Measurements from ENCODE around the gene VAV3.

VAV3 gene

DNA sequence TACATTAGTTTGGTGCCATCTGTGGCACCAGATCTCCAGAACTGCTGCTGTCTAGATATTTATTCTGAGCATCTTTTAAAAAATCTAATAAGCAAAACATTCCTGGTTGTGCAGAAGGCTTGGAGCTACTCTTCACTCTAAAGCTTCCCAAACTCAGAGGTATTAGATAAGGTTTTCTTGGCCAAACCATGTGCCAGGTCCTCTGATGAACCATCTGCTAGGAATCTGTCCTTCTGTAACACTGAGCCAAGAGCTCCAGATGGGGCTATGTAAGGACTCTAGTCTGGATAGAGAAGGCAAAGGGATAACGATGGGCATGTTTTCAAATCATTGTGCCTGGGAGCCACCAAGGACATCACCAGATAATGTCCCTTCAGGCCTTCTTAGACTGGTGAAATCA lies 413.5 kb downstream of the VAV3 start:
- Mint-ChIP-seq H3K27me3 (ENCODE audit: low read depth) (no peaks in the 10 kb centered on the region), H3K9me3 (no peaks in the 10 kb centered on the region), H3K36me3 (ENCODE audit: low read depth) (no peaks in the 10 kb centered on the region), H3K4me1 (ENCODE audit: low read depth) (no peaks in the 10 kb centered on the region), H3K27ac (no peak overlapping the region), H3K4me3 (no peak overlapping the region)

DNA sequence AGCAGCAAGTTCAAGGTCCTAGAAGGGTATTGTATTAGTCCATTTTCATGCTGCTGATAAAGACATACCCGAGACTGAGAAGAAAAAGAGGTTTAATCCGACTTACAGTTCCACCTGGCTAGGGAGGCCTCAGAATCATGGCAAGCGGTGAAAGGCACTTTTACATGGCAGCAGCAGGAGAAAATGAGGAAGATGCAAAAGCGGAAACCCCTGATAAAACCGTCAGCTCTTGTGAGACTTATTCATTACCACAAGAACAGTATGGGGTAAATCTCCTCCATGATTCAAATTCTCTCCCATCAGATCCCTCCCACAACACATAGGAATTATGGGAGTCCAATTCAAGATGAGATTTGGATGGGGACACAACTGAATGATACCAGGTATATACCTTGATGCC lies 414.6 kb downstream of the VAV3 start:
- no peaks in the 10 kb centered on the region for H3K36me3 Mint-ChIP-seq (ENCODE audit: low read depth)
- H3K27me3 Mint-ChIP-seq (ENCODE audit: low read depth): no peaks in the 10 kb centered on the region
- no peak overlapping the region for H3K4me3 Mint-ChIP-seq

DNA sequence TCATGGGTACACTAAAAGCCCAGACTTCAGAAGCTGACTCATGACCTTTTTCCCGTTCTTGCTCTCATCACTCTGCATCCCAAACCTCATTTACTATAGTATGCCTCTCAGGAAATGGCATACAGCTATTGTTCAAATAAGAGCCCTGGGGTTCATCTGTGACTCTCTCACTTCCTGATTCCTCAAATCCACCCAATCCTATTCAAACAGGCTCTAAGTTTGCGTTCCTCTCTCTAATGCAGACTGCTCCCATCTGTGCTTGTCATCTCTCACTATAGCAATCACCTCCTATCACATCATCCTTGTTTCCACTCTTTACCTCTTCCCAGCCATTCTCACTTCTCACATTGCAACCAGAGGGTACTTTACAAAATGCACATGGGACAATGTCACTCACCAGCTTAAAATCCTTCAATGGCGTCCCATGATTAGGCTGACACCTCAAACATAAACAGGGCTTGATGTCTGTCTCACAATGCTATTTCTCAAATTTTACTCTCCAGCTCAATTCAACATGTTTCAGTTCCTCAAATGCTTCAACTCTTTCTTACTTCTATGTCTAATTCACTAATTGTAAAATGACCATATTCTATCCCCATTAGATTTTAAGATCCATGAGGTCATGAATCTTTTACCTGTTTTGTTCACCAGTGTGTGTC lies 415.7 kb downstream of the VAV3 start:
- no peaks in the 10 kb centered on the region for H3K36me3 Mint-ChIP-seq (ENCODE audit: low read depth)
- H3K4me3 Mint-ChIP-seq: no peak overlapping the region
- H3K27ac Mint-ChIP-seq: no peak overlapping the region
- no peaks in the 10 kb centered on the region for H3K4me1 Mint-ChIP-seq (ENCODE audit: low read depth)
- no peaks in the 10 kb centered on the region for H3K9me3 Mint-ChIP-seq
- H3K27me3 Mint-ChIP-seq (ENCODE audit: low read depth): no peaks in the 10 kb centered on the region

More for the DNA sequence above, 414.6 kb downstream of the VAV3 start:
- no peak overlapping the region for H3K27ac Mint-ChIP-seq
- H3K4me1 Mint-ChIP-seq (ENCODE audit: low read depth): no peaks in the 10 kb centered on the region
- H3K9me3 Mint-ChIP-seq: no peaks in the 10 kb centered on the region

DNA sequence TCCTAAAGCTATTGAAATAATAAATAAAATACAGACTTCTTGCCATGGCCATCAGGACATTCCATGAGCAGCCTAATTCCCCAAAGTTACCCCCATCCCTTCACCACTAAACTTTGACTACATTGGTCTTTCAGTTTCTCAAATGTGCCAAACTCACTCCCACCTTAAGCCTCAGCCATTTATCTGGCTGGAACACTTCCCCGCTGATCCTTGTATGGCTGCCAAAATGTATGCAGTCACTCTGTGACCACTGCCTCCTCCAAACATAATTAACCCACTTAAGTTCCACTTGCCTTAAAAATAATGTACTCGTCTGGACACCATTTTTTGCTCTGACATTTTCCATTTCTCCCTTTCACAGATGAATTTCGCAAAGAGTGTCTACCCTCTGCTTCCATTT lies 416.7 kb downstream of the VAV3 start:
- H3K9me3 Mint-ChIP-seq: no peaks in the 10 kb centered on the region
- H3K27ac Mint-ChIP-seq: no peak overlapping the region
- no peaks in the 10 kb centered on the region for H3K36me3 Mint-ChIP-seq (ENCODE audit: low read depth)
- H3K4me1 Mint-ChIP-seq (ENCODE audit: low read depth): no peaks in the 10 kb centered on the region
- no peaks in the 10 kb centered on the region for H3K27me3 Mint-ChIP-seq (ENCODE audit: low read depth)
- no peak overlapping the region for H3K4me3 Mint-ChIP-seq

DNA sequence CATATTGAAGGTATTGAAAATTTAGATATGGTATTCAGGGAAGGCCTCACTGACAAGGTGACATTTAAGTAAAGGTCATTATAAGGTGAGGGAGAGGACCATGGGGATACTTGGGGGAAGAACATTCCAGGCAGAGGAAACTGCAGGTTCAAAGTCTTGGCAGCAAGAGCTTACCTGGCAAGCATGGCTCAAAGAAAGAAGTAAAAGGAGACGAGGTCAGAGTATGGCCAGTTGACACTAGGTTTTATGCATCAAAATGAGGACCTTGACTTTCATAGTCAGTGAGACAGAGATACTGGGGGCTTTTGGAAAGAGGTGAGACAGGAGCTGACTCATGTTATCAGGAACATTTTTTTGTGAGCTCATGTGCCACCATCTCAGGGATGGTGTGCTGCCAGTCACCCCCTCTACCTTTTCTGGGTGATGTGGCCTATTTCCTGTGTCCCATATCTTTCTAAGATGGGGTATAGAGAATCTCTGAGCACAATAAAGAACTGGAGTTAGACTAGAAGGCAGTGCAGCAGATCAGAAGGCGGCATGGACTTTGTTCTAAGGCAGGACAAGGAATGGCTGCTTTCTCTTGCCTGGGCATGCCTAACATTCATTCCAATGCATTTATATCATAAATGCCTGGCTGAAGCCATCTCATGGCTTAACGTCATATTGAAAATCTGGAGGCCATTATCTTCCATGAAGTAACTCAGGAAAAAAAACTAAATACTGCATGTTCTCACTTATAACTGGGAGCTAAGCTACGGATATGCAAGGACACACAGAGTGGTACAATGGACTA lies 417.4 kb downstream of the VAV3 start:
- Mint-ChIP-seq H3K36me3 (ENCODE audit: low read depth) (no peaks in the 10 kb centered on the region), H3K27me3 (ENCODE audit: low read depth) (no peaks in the 10 kb centered on the region), H3K4me1 (ENCODE audit: low read depth) (no peaks in the 10 kb centered on the region), H3K9me3 (no peaks in the 10 kb centered on the region), H3K4me3 (no peak overlapping the region), H3K27ac (no peak overlapping the region)

DNA sequence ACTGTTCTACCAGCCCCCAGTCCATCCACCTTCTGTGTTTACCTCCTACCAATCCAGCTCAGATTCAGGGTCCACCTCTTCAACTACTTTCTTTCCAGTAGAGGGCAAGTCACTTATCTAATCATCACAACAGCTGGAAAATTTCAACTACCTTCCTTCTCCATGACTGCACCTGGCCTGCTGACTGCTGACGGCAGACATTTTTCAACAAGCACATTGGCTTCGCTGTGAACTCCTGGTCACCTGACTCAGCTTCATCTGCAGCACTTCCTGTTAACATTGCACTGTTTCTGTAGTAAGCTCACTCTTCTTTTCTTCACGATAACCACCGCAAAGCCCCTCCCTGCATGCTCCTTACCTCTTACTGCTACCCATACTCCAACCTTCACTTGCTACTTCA lies 418.4 kb downstream of the VAV3 start:
- Mint-ChIP-seq H3K9me3 (no peaks in the 10 kb centered on the region), H3K36me3 (ENCODE audit: low read depth) (no peaks in the 10 kb centered on the region), H3K4me3 (no peak overlapping the region), H3K27me3 (ENCODE audit: low read depth) (no peaks in the 10 kb centered on the region), H3K27ac (no peak overlapping the region), H3K4me1 (ENCODE audit: low read depth) (no peaks in the 10 kb centered on the region)

DNA sequence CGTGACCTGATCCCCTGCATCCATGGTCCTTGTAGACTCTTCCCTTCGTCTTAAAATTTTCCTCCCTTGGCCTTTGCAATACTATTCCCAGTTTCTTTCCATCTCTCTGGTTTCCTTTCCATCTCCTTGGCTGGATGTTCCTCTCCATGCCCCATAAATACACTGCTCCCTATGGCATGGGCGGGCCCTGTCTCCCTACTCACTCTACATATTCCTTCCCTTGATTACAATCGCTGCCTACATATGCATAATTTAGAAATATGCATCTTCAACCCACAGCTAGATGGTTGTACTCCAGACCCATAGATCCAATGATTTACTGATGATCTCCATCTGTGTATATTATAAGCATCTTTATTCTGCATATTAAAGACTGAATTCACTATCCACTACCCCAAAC lies 419.1 kb downstream of the VAV3 start:
- no peaks in the 10 kb centered on the region for H3K4me1 Mint-ChIP-seq (ENCODE audit: low read depth)
- no peaks in the 10 kb centered on the region for H3K36me3 Mint-ChIP-seq (ENCODE audit: low read depth)
- no peaks in the 10 kb centered on the region for H3K9me3 Mint-ChIP-seq
- no peak overlapping the region for H3K27ac Mint-ChIP-seq
- H3K4me3 Mint-ChIP-seq: no peak overlapping the region
- no peaks in the 10 kb centered on the region for H3K27me3 Mint-ChIP-seq (ENCODE audit: low read depth)

DNA sequence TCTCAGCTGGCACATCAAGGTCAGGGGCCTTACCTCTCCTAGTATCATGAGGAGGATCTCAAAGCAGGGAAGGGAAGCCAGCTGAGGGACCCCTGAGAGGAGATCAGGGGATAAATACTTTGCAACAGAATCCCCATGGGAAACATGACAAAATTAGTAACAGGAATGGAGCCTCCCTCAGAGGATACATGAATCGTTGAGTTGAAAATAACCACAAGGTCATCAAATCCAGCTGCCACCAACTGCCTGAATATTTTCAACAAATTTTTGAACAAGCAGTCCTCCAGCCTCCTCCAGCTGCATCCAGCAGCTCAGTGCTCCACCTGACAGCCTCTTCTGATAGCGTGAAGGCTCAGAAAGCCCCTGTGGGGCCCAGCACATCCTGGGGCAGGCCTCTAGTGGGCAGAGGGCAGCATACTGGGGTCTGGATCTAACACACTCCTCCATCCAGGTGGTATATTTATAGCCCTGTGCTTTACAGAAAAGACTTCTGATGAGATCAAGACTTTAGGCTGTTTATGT lies 419.9 kb downstream of the VAV3 start:
- Mint-ChIP-seq H3K27ac (no peak overlapping the region), H3K4me3 (no peak overlapping the region), H3K27me3 (ENCODE audit: low read depth) (no peaks in the 10 kb centered on the region), H3K36me3 (ENCODE audit: low read depth) (no peaks in the 10 kb centered on the region), H3K4me1 (ENCODE audit: low read depth) (no peaks in the 10 kb centered on the region), H3K9me3 (no peaks in the 10 kb centered on the region)

DNA sequence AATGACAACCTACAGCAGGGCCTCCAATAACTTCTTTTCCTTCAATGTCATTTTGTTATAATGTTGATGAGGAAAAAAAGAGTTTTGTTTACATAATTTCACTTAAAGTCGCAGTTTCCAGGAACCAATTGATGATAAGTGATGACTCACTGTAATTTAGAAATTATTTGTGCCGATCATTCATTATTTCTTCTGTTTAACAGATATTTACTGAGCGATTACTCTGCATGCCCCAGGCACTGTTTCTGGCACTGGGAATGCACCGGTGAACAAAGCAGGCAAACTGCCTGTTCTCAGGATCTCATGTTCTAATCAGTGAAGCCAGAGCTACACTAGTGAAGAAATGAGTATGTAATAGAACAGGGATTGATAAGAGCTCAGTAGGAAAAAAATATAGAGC lies 420.7 kb downstream of the VAV3 start:
- Mint-ChIP-seq H3K36me3 (ENCODE audit: low read depth) (no peaks in the 10 kb centered on the region), H3K4me1 (ENCODE audit: low read depth) (no peaks in the 10 kb centered on the region), H3K27ac (no peak overlapping the region), H3K9me3 (no peaks in the 10 kb centered on the region), H3K27me3 (ENCODE audit: low read depth) (no peaks in the 10 kb centered on the region), H3K4me3 (no peak overlapping the region)

DNA sequence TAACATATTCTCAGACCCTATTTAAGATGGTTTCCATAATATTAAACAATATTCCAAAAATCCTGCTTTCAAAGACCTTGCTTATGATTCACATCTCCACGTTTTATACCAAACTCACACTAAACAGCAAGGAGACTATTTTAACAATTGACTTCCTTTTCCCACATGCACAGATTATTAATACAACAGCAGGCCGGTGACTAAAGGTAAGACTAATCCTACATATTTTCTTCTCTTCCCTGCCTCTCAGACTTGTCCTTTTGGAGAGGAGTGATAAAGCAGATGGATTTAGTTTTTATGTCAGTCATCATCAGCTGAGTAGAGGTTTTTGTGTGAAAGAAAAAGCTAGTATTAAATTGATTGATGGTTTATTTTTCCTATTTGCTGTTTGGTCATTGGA lies 423.6 kb downstream of the VAV3 start:
- Mint-ChIP-seq H3K36me3 (ENCODE audit: low read depth) (no peaks in the 10 kb centered on the region), H3K27me3 (ENCODE audit: low read depth) (no peaks in the 10 kb centered on the region), H3K9me3 (no peaks in the 10 kb centered on the region), H3K4me1 (ENCODE audit: low read depth) (no peaks in the 10 kb centered on the region), H3K4me3 (no peak overlapping the region), H3K27ac (no peak overlapping the region)

DNA sequence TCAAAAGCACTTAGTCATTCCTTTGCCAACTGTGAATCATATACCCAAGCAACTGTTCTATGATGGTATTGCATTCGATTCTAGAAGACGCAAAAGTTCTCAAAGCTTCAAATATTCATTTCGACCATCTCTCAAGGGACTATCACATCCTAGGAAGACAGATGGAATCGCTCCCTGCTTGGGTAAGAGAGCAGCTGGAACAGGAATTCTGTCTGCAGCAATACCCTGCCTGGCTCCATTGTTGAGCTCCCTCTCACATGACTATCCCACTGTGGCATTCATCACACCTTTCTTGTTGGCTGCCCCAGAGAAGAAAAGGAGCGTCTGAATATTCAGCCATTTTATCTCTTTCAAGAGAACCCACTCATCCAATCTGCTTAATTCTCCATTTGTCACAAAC lies 426.5 kb downstream of the VAV3 start:
- Mint-ChIP-seq H3K27ac (no peak overlapping the region), H3K4me3 (no peak overlapping the region), H3K9me3 (no peaks in the 10 kb centered on the region), H3K27me3 (ENCODE audit: low read depth) (no peaks in the 10 kb centered on the region), H3K36me3 (ENCODE audit: low read depth) (no peaks in the 10 kb centered on the region), H3K4me1 (ENCODE audit: low read depth) (no peaks in the 10 kb centered on the region)

DNA sequence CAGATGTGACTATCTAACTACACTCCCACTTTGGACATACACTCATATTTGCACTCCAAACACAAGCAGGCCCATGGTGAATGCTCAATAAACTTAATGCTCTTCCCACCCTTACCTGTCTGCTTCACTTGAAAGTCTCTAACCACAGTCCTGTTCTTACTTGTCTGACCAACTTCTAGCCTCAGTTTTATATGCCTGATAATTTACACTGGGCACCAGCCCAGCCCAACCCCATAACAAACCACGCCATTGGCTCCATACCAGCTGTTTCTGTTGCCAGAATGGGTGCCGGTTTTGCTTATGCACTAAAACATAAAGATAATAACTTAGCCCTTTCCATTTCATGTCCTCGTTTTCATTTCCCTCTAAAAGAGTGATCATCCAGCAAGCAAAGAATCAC lies 428.7 kb downstream of the VAV3 start:
- H3K27me3 Mint-ChIP-seq (ENCODE audit: low read depth): no peaks in the 10 kb centered on the region
- H3K4me3 Mint-ChIP-seq: no peak overlapping the region
- H3K9me3 Mint-ChIP-seq: no peaks in the 10 kb centered on the region
- H3K27ac Mint-ChIP-seq: no peak overlapping the region
- H3K36me3 Mint-ChIP-seq (ENCODE audit: low read depth): no peaks in the 10 kb centered on the region
- no peaks in the 10 kb centered on the region for H3K4me1 Mint-ChIP-seq (ENCODE audit: low read depth)

DNA sequence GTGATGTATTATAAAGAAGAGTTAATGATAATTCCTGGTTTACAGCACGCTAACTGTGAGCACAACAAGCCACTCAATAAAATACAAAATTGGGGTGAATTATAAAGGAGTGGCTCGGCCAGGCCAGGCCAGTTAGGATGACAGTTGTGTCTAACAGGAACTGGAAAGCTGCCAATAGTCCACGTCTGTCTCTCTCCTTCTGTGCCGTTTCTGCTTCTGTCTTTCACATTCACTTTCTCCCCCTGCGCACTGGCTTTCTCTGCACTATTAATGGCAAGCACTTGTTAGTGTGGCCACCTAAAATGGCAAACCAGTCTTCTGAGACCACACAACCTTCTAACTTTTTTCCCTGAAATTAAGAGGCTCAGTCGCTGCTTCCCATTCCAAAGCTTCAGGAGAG lies 429.9 kb downstream of the VAV3 start:
- no peaks in the 10 kb centered on the region for H3K27me3 Mint-ChIP-seq (ENCODE audit: low read depth)
- no peaks in the 10 kb centered on the region for H3K36me3 Mint-ChIP-seq (ENCODE audit: low read depth)
- H3K4me3 Mint-ChIP-seq: no peak overlapping the region

DNA sequence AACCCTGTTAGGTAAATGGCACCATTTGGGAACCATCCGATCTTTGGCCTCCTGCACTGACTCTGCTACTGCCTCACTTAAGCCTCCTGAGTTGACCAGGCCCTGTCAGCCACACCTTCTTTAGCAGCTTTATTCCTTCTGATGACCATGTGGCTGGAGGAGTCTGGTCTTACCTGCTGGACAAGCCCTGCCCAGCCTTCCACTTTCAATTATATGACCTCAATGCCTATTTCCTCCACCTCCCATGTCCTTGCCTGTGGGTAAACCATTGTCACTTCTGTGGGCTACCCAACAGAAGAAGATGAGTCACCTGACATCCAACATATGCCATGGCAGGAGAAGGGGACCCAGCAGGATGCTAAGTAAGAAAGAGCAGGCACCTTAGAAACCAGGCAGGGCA lies 430.3 kb downstream of the VAV3 start:
- H3K27ac Mint-ChIP-seq: no peak overlapping the region
- H3K4me1 Mint-ChIP-seq (ENCODE audit: low read depth): no peaks in the 10 kb centered on the region
- H3K36me3 Mint-ChIP-seq (ENCODE audit: low read depth): no peaks in the 10 kb centered on the region
- H3K9me3 Mint-ChIP-seq: no peaks in the 10 kb centered on the region
- H3K27me3 Mint-ChIP-seq (ENCODE audit: low read depth): no peaks in the 10 kb centered on the region
- H3K4me3 Mint-ChIP-seq: no peak overlapping the region

More for the DNA sequence above, 429.9 kb downstream of the VAV3 start:
- H3K9me3 Mint-ChIP-seq: no peaks in the 10 kb centered on the region
- no peak overlapping the region for H3K27ac Mint-ChIP-seq
- no peaks in the 10 kb centered on the region for H3K4me1 Mint-ChIP-seq (ENCODE audit: low read depth)

DNA sequence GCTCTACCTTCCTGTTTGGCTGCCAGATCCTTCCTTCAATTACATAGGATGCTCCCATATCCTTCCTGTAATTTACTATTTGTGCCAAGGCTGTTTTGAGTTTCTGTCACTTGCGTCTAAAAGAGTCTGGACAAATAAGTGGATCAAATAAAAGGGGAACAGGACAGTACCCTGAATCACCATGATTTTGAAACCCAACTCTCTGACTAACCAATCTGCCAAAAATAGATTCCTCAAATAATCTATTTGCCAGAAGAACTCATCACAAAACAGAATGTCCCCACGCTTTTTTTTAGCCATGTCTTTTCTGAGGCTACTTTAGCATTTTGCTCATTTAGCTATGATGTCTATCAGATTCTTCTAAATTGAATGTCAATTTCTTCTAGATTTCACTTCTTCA lies 431.5 kb downstream of the VAV3 start:
- Mint-ChIP-seq H3K4me1 (ENCODE audit: low read depth) (no peaks in the 10 kb centered on the region), H3K27me3 (ENCODE audit: low read depth) (no peaks in the 10 kb centered on the region), H3K36me3 (ENCODE audit: low read depth) (no peaks in the 10 kb centered on the region), H3K27ac (no peak overlapping the region), H3K9me3 (no peaks in the 10 kb centered on the region), H3K4me3 (no peak overlapping the region)
